Natural killer cell treated with Interleukin-12 subunit alpha and Interleukin-12 subunit beta and Interleukin-15 and Interleukin-18, amount 100 ng/mL, for 72 hours (primary cell): Measurements from ENCODE around the gene MS4A6E. TPM values are rescaled to one million over a fixed set of nuclear protein-coding genes. Genes with fewer than 3 reads are reported as not detected.
"Not testable (repeated sequence)": the region's sequence is repeated elsewhere in the genome, so short reads cannot be mapped to it uniquely, and the experiment has no call there.

Experiments
- ATAC-seq, 2 donors: fragments of 150-1000 bp; cut with Tn5 transposase in 1 of 2; sonication (Bioruptor Pico), chemical (Tn5 transposase) in 1 of 2; 2 replicates each; pipeline ENCODE4 v1.10.0; 2021
- DNase-seq: peaks from one replicate; pipeline ENCODE4 v3.0.0; 2022; ENCODE audit warnings: low spot score
- H3K27ac Mint-ChIP-seq, 2 donors: 1 replicate in 1 of 2; 2 replicates in 1 of 2; pipeline ENCODE4 v1.8.0; 2022; ENCODE audit warnings: mixed read lengths in 2 of 2, mild to moderate bottlenecking in 1 of 2, moderate library complexity in 1 of 2
- H3K27me3 Mint-ChIP-seq, 2 donors: 1 replicate in 1 of 2; 2 replicates in 1 of 2; pipeline ENCODE4 v1.8.0; 2022; ENCODE audit warnings: mixed read lengths in 2 of 2
- H3K36me3 Mint-ChIP-seq: one replicate; pipeline ENCODE4 v1.8.0; 2022; ENCODE audit warnings: mixed read lengths
- H3K4me1 Mint-ChIP-seq, 2 donors: 1 replicate in 1 of 2; 2 replicates in 1 of 2; pipeline ENCODE4 v1.8.0; 2022; ENCODE audit warnings: low read depth in 2 of 2, mixed read lengths in 2 of 2, mild to moderate bottlenecking in 1 of 2
- H3K4me3 Mint-ChIP-seq: one replicate; pipeline ENCODE4 v1.8.0; 2022; ENCODE audit warnings: mixed read lengths
- H3K9me3 Mint-ChIP-seq: 2 replicates; pipeline ENCODE4 v1.8.0; 2022; ENCODE audit warnings: mixed read lengths
- total RNA-seq, 2 donors: library from RNA; stranded (reverse); gene quantifications; one replicate each; pipeline ENCODE4 v1.2.3, GENCODE V29; 2022

The MS4A6E gene
- total RNA-seq, 2 donors from 2014 or later = not detected

DNA sequence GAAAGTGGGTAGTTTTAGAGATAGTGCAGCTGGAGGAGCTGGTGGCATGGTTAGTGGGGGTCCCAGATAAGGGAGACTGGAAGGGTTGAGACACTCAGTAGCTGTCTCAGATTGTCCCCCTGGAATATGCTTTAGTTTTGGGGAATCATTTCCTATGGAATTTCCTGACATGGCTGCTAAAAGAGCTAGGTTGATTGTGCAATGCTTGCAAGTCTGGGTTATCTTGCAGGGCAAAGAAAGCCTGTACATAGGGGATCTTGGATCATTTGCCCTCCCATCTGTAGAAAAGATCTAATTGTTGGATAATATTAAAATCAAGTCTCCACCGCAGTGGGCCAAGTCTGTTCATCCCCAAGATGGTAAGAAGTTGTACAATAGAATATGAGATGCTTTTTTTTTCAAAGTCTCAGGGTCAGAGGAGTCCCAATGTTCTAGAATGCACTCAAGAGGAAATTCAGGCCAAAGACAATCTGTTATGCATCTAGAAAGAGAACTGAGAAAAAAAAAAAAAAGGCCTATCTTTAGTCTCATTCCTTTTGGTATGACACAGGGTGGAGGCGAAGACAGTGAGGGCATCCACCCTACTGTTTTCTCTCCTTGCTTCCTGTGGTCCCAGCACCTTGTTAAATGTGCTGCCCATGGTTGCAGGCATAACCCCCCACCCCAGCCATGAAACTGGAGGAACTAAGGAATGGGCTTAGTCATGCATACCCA lies 20.2 kb downstream of the MS4A6E start:
- DNase-seq (no peak), ATAC-seq (no peak)
- Mint-ChIP-seq H3K9me3 (no peaks in the 10 kb centered on the region), H3K27me3 (peaks cover 17 to 32% of the 10 kb centered on the region in 2 donors), H3K4me1 (no peaks in the 10 kb centered on the region), H3K36me3 (no peaks in the 10 kb centered on the region), H3K27ac (no peak overlapping the region), H3K4me3 (no peak overlapping the region)

DNA sequence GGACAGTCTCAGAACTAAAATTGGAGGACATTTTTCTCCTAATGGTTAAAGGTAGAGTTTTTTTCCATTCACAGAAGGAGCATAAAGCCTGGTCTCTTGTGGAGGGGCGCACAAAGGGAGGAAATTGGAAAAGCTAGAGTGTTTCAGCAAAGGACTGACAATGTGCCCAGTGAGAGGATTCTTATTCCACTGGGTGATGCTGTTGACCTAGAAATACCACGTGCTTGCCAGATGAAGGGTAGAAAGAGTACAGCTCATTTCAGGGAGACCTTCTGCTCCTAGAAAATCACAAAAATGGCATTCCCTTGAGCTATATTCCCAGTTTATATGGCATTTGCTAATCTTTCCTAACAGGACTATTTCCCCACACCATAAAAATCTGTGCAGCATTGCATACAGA lies 21.1 kb downstream of the MS4A6E start:
- Mint-ChIP-seq H3K4me1 (no peaks in the 10 kb centered on the region), H3K27ac (no peak overlapping the region), H3K9me3 (no peaks in the 10 kb centered on the region)

DNA sequence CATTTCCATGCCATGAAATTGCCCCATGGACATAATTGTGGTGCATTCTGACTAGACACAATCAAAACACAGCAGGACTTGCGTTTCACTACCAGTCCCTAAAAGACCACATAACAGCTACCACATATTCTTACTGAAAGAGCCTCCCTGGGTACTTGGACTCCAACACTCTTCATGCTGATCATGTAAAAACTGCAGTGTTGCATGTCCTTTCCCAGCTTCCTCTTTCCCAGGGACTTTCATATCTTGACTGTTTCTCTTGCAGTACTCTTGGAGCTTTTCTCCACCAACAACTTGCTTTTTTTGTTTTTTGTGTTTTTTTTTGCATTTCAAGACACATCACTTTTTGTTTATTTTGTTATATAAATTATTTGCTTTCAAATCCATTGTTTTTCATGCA lies 22.9 kb downstream of the MS4A6E start:
- H3K4me3 Mint-ChIP-seq = no peak overlapping the region
- no peak overlapping the region for H3K27ac Mint-ChIP-seq
- H3K27me3 Mint-ChIP-seq = peaks cover 16 to 41% of the 10 kb centered on the region in 2 donors
- ATAC-seq = no peak
- H3K9me3 Mint-ChIP-seq = no peaks in the 10 kb centered on the region
- H3K4me1 Mint-ChIP-seq = no peaks in the 10 kb centered on the region
- no peaks in the 10 kb centered on the region for H3K36me3 Mint-ChIP-seq
- no peak for DNase-seq

More for the DNA sequence above, 21.1 kb downstream of the MS4A6E start:
- no peaks in the 10 kb centered on the region for H3K36me3 Mint-ChIP-seq
- no peak overlapping the region for H3K4me3 Mint-ChIP-seq
- DNase-seq (no peak), ATAC-seq (no peak)
- H3K27me3 Mint-ChIP-seq = peaks cover 17 to 34% of the 10 kb centered on the region in 2 donors

DNA sequence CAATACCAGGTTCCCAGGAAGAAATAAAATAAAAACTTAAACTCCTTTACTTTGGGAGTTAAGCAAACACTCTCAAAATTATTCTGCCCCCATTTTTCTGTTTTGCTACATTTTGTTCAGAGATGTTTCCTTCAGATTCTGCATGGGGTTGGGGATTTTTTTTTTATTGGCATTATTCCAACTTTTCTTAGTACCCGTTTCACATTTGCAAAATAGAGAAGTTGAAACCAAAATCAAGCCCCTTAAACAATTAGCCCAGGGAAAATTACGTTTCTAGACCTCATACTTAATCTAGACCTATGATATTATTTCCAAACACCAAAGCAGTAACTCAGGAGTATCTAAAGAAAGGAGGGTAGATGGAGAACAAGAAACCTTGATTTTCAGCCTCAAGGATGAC lies 30.7 kb downstream of the MS4A6E start:
- H3K27me3 Mint-ChIP-seq = peaks cover 10 to 27% of the 10 kb centered on the region in 2 donors
- ATAC-seq = no peak
- no peaks in the 10 kb centered on the region for H3K4me1 Mint-ChIP-seq
- H3K27ac Mint-ChIP-seq = no peak overlapping the region
- H3K36me3 Mint-ChIP-seq = no peaks in the 10 kb centered on the region
- no peak for DNase-seq
- no peaks in the 10 kb centered on the region for H3K9me3 Mint-ChIP-seq
- no peak overlapping the region for H3K4me3 Mint-ChIP-seq

DNA sequence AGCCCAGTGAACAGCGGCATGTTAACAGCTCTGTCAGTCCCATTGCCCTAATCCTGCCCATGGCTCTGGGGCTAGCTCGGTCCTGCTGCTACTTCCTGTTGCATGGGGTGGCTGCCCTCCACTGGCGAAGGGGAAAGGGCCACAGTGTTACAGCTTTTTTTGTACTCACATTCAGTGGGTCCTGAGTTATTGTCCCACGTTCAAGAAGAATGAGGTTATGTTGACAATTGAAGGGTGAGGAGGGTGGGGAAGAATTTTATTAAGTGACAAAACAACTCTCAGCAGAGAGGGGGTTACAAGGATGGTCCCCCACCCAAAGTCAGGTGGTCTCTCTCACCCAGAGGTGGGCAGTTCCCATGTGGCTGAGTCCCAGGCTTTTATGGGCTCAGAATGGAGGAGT lies 33.6 kb downstream of the MS4A6E start:
- Mint-ChIP-seq H3K27me3 (peaks cover 20 to 33% of the 10 kb centered on the region in 2 donors), H3K9me3 (no peaks in the 10 kb centered on the region), H3K36me3 (no peaks in the 10 kb centered on the region), H3K27ac (no peak overlapping the region), H3K4me1 (peaks cover 18 to 20% of the 10 kb centered on the region in 2 donors), H3K4me3 (no peak overlapping the region)
- ATAC-seq (no peak), DNase-seq (no peak)

DNA sequence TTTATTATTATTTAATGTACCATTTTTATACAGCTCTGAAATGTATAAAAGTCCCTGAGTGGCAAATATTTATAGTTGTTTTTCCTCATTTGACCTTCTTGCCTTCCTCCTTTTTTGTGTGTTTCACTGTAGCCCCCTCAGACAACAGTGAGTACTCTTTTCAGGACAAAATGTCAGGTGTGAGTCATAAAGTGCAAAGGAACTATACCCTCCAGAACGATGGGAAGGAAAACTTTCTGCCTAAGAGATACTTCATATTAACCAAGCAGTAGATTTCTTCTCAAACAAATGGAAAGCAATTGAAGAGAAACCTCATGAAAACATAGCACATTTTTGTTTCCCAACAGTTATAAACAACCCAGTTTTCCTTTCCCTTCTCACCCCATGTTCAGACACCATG lies 35.2 kb downstream of the MS4A6E start:
- ATAC-seq = no peak
- Mint-ChIP-seq H3K9me3 (no peaks in the 10 kb centered on the region), H3K27me3 (peaks cover 20 to 32% of the 10 kb centered on the region in 2 donors), H3K4me1 (peaks cover 18 to 20% of the 10 kb centered on the region in 2 donors), H3K27ac (no peak overlapping the region), H3K36me3 (no peaks in the 10 kb centered on the region), H3K4me3 (no peak overlapping the region)
- DNase-seq = no peak

DNA sequence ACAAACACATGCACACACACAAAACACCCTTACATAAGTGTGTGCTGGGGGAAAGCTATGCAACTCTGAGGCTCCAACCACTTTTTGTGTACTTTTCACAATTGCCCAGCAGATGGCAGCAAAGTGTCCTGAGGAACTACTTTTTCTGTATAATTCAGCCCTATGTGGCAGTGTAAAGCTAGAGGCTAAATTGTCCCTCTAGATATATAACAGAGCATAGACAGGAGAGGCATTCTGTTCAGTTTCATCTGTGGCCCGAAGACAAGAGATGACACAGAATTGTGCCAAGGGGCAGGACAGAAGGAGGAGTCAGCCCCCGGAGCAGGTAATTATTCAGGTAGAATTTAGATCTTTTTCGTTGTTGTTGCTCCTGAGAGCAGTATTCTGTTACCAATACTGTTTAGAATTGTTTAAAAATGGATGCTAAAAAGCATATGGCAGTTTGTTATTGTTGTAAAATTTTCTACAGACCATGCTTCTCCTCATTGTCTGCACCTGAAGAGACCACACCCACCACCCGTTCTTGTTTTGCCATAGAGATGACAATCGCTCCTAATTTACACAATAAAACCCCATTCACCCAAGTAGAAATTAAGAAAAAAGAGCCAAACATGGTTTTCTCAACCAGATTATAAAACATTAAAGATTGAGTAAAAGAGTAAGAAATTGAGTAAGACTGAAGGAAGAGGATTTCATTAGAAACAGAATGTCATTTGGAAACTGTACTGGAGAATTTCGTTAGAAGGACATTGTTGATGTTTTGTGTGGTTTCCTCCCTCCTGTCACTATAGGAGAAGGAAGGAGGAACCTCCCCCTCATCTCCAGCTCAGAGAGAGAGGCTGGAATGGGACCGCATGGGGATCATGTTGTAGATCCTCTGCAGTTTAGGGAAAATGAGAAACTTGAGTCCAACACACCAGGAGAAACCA lies 36.8 kb downstream of the MS4A6E start:
- Mint-ChIP-seq H3K27ac (peak overlapping the region; percentile 21 to 68), H3K27me3 (peaks cover 20 to 26% of the 10 kb centered on the region in 2 donors), H3K36me3 (peaks cover under 1% of the 10 kb centered on the region), H3K4me3 (peak overlapping the region; percentile 54), H3K4me1 (peaks cover 18 to 27% of the 10 kb centered on the region in 2 donors), H3K9me3 (no peaks in the 10 kb centered on the region)
- ATAC-seq (peak; percentile 52 to 56), DNase-seq (peak; percentile 75)

DNA sequence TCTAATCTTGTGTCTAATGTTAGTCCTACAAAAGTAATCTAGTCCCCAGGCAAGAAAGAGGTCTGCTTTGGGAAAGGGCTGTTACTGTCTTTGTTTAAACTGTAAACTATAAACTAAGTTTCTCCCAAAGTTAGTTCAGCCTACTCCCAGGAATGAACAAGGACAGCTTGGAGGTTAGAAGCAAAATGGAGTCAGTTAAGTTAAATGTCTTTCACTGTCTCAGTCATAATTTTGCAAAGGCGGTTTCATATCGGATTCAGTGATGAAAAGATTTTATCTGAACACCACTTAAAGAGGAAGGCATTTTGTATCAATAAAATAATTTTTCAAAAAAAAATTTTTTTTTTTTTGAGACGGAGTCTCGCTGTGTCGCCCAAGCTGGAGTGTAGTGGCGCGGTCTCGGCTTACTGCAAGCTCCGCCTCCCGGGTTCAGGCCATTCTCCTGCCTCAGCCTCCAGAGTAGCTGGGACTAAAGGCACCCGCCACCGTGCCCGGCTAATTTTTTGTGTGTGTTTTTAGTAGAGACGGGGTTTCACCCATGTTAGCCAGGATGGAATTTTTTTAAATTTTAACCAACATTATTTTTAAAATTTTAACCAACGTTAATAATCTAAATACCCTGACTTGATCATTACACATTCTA lies 39.3 kb downstream of the MS4A6E start:
- H3K27me3 Mint-ChIP-seq = peaks cover 23 to 46% of the 10 kb centered on the region in 2 donors
- H3K36me3 Mint-ChIP-seq, H3K4me3 Mint-ChIP-seq, DNase-seq, H3K9me3 Mint-ChIP-seq, ATAC-seq: not testable (repeated sequence)
- H3K27ac Mint-ChIP-seq = peak overlapping the region in 1 of 2 donors; percentile 78
- H3K4me1 Mint-ChIP-seq = peaks cover 20 to 27% of the 10 kb centered on the region in 2 donors

DNA sequence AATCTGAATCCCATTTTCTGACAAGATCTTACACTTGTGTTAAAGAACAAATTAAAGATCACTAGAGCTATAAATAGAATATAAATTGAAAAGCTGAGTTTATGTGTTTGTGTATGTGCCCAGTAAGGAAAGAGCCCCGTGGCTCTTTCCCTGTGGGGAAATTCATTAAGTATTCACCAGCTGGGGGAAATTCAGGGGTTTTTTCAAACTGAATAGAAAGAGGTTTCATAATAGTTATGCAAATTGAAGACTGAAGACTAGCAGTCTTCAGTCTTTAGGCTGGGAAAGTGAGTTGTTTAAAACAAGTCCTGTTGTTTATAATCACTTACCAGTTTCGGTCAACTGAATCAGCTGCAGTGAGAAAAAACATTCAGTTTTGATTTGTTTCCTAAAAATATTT lies 40.0 kb downstream of the MS4A6E start:
- Mint-ChIP-seq H3K36me3 (peaks cover 4% of the 10 kb centered on the region), H3K27me3 (peaks cover 20 to 52% of the 10 kb centered on the region in 2 donors), H3K27ac (peak overlapping the region; percentile 29 to 78), H3K4me3 (peak overlapping the region; percentile 39), H3K4me1 (peaks cover 20 to 27% of the 10 kb centered on the region in 2 donors), H3K9me3 (no peaks in the 10 kb centered on the region)
- no peak for DNase-seq
- ATAC-seq = peak; percentile 74 to 84

DNA sequence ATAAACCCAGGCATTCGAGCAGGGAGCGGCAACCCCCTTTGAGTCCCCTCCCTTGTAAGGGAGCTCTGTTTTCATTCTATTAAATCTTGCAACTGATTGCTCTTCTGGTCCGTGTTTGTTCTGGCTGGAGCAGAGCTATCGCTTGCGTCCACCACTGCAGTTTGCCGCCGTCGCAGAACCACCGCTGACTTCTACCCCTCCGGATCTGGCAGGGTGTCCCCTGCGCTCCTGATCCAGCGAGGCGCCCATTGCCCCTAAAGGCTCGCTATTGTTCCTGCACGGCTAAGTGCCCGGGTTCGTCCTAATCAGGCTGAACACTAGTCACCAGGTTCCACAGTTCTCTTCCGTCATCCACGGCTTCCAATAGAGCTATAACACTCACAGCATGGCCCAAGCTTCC lies 40.8 kb downstream of the MS4A6E start:
- peaks cover 4% of the 10 kb centered on the region for H3K36me3 Mint-ChIP-seq
- peaks cover 20 to 27% of the 10 kb centered on the region in 2 donors for H3K4me1 Mint-ChIP-seq
- no peak overlapping the region for H3K4me3 Mint-ChIP-seq
- H3K27ac Mint-ChIP-seq = peak overlapping the region; percentile 29 to 78
- no peak for ATAC-seq
- no peak for DNase-seq
- H3K27me3 Mint-ChIP-seq = peaks cover 20 to 53% of the 10 kb centered on the region in 2 donors
- H3K9me3 Mint-ChIP-seq = no peaks in the 10 kb centered on the region

DNA sequence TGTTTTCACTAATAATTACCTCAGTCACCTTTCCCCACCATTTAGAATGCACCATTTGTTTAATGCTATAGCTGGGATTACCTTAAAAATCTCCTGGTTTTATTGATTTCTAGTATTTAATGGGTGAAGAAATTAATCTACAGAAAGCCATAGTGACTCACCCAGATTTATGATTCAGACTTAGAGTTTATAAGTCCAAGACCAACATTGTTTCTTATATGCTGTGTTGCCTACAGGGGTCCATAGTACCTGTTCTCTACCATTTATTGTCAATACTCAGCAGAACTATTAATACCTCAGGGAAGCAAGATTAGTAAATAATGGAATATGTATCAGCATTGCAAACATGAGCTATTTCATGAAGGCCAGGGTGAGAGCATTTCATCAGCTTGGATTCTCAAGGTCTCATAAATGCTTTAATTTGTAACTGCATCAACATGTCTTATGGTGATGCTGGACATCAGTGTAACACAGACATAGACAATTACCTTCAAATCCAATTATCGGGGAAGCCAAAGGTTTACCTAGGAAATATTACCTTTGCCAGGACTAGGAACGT lies 43.3 kb downstream of the MS4A6E start:
- ATAC-seq (no peak), DNase-seq (no peak)
- peak overlapping the region in 1 of 2 donors; percentile 58 for H3K27ac Mint-ChIP-seq
- no peak overlapping the region for H3K4me3 Mint-ChIP-seq
- peaks cover 7 to 39% of the 10 kb centered on the region in 2 donors for H3K27me3 Mint-ChIP-seq
- H3K9me3 Mint-ChIP-seq = no peaks in the 10 kb centered on the region
- peaks cover 4% of the 10 kb centered on the region for H3K36me3 Mint-ChIP-seq
- peaks cover 2 to 7% of the 10 kb centered on the region in 2 donors for H3K4me1 Mint-ChIP-seq

DNA sequence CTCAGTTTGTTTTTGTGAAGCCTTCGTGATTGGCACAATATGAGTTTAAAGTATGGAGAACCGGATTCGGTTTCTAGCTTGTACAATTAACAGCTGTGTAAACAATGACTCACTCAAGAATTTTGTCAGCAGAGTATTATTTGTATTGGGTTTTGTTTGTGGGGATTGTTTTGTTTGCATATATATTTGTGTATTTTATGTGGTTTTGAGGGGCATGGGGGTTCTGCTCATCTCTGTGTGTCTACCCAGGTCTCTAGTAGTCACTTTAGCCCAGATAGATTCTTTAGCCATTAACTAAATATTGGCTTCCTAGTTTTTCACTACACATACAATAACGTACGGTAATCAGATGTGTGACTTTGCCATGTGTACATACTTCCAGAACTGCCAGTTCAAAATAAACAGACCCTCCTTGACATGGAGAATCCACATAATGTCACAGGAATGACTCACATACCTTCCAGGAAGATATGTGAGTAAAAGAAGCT lies 43.8 kb downstream of the MS4A6E start:
- DNase-seq = no peak
- ATAC-seq = no peak
- H3K9me3 Mint-ChIP-seq = no peaks in the 10 kb centered on the region
- H3K27me3 Mint-ChIP-seq = peaks cover 7 to 39% of the 10 kb centered on the region in 2 donors
- H3K36me3 Mint-ChIP-seq = peaks cover 4% of the 10 kb centered on the region
- no peak overlapping the region for H3K27ac Mint-ChIP-seq
- H3K4me1 Mint-ChIP-seq = peaks cover 2 to 6% of the 10 kb centered on the region in 2 donors
- H3K4me3 Mint-ChIP-seq = no peak overlapping the region

DNA sequence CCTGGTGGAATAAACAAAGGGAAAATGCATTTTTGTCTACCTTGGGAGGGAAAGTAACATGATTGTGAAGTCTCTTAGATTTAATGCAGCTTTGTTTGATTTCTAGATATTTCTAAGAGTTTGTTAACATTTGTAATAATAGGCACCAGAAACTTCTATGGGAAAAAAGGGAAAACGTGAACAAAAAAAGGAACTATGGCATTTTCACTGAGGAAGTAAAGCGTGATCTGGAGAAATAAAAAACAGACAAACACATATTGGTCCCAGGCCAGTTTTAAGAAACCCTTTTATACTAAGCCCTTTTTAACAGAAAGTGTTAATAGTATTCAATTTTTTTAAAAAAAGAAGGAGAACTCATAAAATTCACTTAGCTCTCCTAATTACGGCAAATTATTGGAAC lies 44.3 kb downstream of the MS4A6E start:
- Mint-ChIP-seq H3K27ac (no peak overlapping the region), H3K36me3 (peaks cover 4% of the 10 kb centered on the region), H3K27me3 (peaks cover 7 to 39% of the 10 kb centered on the region in 2 donors), H3K9me3 (no peaks in the 10 kb centered on the region), H3K4me1 (peaks cover 2 to 6% of the 10 kb centered on the region in 2 donors), H3K4me3 (no peak overlapping the region)
- no peak for DNase-seq
- ATAC-seq = no peak
